ENCODE results near the gene PLEKHG2.
A peak's percentile ranks its signal among the peaks of the same experiment; 100 is the strongest.

Gene PLEKHG2

DNA sequence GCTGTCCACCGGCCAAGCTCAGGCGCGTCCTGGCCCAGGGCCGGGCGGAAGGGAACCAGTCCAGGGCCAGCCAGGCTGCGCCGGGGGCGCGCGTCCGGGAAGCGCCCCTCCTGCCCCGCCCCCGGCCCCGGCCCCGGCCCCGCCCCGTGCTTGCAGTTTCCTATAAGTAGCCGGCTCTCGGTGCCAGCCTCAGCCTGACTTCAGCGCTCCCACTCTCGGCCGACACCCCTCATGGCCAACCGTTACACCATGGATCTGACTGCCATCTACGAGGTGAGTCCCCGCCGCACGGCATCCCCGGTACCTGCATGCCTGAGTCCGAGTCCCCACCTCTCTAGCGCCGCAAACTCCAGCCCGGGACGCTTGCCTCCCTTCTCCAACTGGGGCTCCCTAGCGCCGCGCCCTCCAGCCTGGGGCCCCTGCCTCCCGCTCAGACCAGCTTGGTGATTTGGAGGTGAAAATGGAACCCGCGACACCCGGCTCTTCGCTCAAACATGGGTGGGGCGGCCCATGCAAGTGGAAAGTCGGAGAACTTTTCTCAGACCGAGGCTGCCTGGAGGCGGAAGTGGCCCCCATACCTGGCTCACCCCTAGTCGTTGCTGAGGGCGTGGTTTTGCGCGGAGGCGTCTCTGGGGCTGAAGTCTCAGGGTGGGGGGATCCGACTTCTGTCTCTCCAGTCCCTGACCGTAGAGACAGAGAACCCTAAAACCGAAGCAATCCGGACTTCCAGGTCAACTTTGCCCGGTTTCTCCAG is 5.6 kb upstream of the PLEKHG2 start, which contains the start of gene ZFP36:
Gene ZFP36, plus strand, starts transcription at position 192 of the 754 bp plus-strand sequence. Its CDS starts 58 bp downstream, at position 250.
- DNase-seq = peak; percentile 94 to 95

DNA sequence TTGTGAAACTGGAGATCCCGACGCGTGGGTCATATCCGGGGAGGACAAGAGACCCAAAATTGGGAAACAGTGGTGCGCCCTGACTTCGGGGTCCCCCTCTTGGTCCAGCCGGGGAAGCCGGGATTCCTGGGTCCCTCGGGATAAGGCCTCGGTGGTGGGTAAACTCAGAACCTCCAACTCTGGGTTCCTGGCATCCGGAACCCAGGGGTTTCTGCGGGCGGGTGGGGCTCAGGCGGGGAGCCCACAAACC is 5.1 kb upstream of the PLEKHG2 start:
- DNase-seq = no peak

DNA sequence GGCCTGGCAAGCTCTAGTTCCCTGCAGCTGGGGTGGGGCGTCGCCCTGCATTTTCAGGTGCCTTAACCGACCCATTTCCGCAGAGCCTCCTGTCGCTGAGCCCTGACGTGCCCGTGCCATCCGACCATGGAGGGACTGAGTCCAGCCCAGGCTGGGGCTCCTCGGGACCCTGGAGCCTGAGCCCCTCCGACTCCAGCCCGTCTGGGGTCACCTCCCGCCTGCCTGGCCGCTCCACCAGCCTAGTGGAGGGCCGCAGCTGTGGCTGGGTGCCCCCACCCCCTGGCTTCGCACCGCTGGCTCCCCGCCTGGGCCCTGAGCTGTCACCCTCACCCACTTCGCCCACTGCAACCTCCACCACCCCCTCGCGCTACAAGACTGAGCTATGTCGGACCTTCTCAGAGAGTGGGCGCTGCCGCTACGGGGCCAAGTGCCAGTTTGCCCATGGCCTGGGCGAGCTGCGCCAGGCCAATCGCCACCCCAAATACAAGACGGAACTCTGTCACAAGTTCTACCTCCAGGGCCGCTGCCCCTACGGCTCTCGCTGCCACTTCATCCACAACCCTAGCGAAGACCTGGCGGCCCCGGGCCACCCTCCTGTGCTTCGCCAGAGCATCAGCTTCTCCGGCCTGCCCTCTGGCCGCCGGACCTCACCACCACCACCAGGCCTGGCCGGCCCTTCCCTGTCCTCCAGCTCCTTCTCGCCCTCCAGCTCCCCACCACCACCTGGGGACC is 4.6 kb upstream of the PLEKHG2 start:
- peak; percentile 79 to 82 for DNase-seq

GRCh38 chr19:39408392-39409207 is 3.9 kb upstream of the PLEKHG2 start:
- peak; percentile 71 to 77 for DNase-seq

GRCh38 chr19:39409208-39410016 is 3.1 kb upstream of the PLEKHG2 start:
- DNase-seq = peak; percentile 95 to 97

DNA sequence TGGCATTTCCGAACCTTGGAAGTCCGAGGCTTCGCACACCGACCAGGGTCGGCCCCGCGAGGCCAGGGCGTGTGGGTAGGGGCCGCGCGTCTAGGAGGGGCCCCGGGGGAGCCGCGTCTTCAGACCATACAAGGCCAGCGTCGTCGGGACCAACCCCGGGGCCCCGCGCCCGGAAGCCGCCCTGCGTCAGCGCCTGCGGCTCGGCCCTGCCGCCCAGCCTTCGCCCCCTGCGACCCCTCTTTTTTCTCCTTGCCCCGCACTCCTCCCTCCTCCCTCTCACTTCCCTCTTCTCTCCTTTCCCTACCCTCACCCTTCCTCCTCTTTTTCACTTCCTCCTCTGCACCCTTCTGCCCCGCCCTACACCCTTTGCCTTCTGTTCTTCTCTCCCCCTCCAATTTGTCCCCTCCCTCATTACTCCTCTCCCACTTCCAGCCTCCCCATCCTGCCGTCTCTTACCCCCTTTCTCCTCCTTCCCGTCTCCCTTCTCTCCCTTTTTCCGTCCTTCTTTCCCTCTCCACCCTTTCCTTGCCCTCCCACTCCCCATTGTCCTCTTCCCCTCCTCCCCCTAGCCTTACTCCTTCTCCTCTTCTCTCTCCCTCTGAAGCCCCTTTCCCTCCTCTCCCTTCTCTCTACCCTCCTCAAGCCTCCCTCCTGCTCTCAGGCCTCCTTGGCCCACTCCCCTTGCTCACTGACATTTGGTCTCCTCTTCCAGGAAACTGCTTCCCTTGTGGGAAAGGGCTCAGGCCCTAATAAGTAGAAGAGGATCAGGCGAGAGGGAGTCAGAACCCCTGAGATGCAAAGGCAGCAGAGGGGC is 2.2 kb upstream of the PLEKHG2 start:
- DNase-seq = peak; percentile 89 to 92

GRCh38 chr19:39410831-39411080 is 1.7 kb upstream of the PLEKHG2 start:
- DNase-seq = no peak

GRCh38 chr19:39411081-39411831 is 1.2 kb upstream of the PLEKHG2 start:
- DNase-seq = peak; percentile 78 to 79

- peak; percentile 94 for DNase-seq
These were observed 703 bp upstream of the PLEKHG2 start for GRCh38 chr19:39411832-39412099.

DNA sequence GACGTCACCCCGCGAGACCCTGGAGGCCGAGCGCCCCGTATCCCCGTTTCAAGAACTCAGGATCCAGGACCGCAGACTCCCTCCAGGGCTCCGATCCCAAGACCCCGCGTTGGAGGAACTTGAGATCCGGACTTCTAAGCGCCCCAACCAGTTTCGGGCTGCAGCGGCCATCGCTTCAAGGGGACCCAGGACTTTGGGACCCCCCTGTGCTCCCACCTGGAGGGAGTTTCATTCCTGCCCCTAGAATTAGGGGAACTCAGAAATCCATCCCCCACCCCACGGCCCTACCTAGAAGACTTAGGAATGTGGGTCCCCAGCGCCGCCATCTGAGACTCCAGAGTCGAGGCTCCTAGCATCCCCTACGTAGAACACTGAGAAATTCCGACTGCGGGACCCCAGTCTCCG is 400 bp downstream of the PLEKHG2 start:
- no peak for DNase-seq

- peak; percentile 38 to 53 for DNase-seq
These were observed 922 bp downstream of the PLEKHG2 start for GRCh38 chr19:39413272-39413910.

- peak in 1 of 2 donors; percentile 39 for DNase-seq
These were observed 1.6 kb downstream of the PLEKHG2 start for GRCh38 chr19:39413911-39414608.

DNA sequence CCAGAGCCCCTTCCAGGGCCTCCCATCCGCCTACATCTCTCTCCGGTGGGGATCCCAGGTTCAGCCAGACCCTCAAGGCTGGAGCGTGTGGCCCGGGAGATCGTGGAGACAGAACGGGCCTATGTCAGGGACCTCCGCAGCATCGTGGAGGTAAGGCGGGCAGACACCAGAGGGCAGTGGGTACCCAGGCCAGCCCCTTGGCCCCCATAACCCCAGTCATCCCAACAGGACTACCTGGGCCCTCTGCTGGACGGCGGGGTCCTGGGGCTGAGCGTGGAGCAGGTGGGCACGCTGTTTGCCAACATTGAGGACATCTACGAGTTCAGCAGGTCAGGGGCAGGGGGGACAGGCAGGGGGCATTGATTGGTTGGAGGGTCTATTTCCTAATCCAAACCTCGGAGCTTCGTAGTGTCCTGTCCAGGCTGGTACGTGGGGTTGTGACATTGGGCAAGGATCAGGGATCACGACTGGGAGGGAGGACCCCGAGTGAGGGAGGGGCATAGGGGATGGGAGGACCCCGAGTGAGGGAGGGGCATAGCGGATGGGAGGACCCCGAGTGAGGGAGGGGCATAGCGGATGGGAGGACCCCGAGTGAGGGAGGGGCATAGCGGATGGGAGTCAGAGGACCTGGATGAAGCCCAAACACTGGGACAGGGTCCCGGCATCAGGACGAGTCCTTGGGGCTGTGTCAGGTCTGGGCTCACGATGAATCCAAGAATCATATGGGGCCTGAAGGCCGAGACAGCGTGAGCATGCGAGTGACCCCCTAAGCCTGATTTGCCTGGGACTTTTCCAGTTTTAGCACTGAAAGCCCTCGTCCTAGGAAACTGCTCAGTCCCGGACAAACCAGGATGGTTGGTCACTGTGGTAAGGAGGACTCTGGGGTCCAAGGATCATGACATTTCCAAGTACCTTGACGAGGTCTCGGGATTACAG is 2.9 kb downstream of the PLEKHG2 start:
- no peak for DNase-seq

- no peak for DNase-seq
These were observed 4.0 kb downstream of the PLEKHG2 start for GRCh38 chr19:39416152-39417120.

- no peak for DNase-seq
These were observed 5.2 kb downstream of the PLEKHG2 start for GRCh38 chr19:39417463-39418181.

GRCh38 chr19:39419003-39419402 is 6.5 kb downstream of the PLEKHG2 start:
- DNase-seq = no peak

DNA sequence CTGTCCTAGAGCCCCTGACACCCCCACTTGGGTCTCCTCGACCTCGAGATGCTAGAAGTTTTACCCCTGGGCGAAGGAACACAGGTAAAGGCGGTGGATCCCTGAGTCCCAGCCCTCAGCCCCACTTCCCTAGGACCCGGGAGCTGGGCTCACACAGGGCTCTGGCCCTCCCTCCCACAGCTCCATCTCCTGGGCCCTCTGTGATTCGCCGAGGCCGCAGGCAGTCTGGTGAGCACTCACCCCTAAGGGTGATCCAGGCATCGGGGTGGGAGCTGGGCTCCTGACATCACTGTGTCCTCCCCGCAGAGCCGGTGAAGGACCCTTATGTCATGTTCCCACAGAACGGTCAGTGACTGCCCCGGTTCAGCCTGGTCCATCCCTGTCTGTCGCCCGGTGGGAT is 8.3 kb downstream of the PLEKHG2 start:
- no peak for DNase-seq

Data from CD4-positive, alpha-beta T cell treated with Interleukin-4 for 1 hour (primary cell).